ENCODE measurements around the gene GRIP2.

Gene GRIP2

DNA sequence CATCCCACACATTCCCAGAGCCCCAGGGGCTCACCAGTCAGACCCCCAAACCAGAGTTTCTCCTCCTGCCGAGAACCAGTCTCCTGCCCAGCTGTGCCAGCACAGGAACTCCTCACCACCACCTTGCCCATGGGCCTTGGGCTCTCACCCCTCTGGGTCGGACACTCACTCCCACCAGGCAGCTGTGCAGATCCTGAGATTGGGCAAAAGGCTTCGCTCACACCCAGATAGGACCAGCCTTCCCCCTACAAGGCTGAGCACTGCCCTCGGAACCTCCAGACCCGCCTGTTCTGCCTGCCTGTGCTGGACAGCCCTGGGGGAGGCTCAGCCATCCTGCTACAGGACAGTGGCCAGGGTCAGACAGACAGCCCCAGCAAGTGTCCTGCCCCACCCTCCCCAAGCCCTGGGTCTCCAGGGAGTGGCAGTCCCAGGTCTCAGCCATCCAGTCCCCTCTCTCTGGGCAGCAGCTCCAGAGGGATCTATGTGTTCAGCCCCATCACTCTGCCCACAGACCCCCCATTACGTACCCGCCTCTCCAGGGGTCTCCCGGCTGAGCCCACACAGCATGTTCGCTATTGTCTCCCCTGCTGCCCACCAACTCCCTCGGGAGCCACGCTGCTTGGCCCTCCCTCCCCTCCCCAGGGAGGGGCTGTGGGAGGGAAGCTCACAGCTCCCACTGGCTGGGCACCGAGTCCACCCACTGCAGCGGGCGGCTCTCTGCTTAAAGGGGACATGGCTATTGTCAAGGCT is at the start of gene GRIP2:
Gene GRIP2, minus strand, starts transcription at position 601 of the 750 bp plus-strand sequence. Its CDS starts 34 bp downstream, at position 567.
- DNase-seq (ENCODE audit: extremely low spot score, insufficient read length, low read depth) (no peak), FAIRE-seq (no peak)

DNA sequence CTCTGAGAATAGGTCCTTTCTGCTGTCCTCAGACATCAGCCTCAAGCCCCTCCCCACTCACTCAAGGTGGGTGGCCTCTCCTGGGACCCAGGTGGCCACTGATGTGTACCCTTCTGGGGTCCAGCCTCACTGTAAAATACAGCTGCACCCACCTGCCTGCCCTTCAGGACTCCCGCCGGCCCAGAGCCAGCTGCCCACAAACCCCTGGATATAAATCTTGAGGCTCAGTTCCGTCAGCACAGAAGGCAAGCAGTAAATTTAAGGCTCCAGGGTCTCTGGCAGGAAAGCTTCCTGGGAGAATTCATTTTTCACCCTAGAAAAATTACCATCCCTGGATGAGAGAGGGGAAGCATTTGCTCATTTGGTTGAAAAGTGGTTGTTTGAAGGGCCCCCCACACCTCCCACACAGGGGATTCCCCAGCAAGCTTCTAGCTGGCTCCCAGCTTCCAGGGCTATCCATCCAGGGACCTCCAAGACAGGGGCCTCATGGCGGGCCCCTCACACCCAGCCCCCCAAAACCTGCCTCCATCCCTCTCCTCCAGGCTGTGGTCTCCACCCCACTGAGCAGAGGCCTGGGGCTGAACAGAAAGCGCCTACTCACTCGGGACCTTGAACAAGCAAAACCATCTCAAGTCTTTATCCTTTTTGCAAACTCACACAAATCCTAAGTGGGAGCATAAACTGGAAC is 48.4 kb upstream of the GRIP2 start:
- FAIRE-seq (no peak), DNase-seq (ENCODE audit: extremely low spot score, insufficient read length, low read depth) (no peak)

GRCh38 chr3:14587740-14588360 is 47.7 kb upstream of the GRIP2 start:
- FAIRE-seq (no peak), DNase-seq (ENCODE audit: extremely low spot score, insufficient read length, low read depth) (no peak)

GRCh38 chr3:14586611-14587010 is 46.5 kb upstream of the GRIP2 start:
- no peak for DNase-seq (ENCODE audit: extremely low spot score, insufficient read length, low read depth)
- FAIRE-seq, result no peak

DNA sequence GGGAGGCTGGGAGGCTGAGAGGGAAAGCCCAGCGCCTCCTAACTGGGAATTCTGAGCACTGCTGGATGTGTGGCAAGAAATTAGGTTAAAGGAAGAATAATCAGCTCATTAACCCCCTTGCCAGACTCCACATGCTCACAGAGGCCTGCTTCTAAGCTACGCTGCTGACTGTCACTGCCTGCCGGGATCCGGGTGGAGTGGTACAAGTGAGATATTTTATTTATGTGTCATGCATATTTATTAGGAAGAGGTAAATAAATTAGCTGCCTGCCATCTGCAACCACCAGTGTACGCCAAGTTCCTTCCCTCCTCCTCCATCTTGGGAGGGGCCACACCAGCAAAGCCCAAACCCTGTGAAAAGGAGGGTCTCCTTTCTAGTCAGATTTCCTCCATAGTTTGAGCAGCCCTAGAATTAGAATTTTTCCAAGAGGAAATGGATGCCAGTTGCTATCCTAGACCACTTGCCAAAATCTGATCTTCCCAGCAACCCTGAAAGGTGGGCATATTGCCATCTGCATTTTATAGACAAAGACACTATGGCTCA is 43.5 kb upstream of the GRIP2 start:
- FAIRE-seq (no peak), DNase-seq (ENCODE audit: extremely low spot score, insufficient read length, low read depth) (no peak)

GRCh38 chr3:14582045-14582410 is 41.9 kb upstream of the GRIP2 start:
- DNase-seq (ENCODE audit: extremely low spot score, insufficient read length, low read depth) (no peak), FAIRE-seq (no peak)

GRCh38 chr3:14581334-14582044 is 41.3 kb upstream of the GRIP2 start:
- DNase-seq (ENCODE audit: extremely low spot score, insufficient read length, low read depth) (no peak), FAIRE-seq (no peak)

DNA sequence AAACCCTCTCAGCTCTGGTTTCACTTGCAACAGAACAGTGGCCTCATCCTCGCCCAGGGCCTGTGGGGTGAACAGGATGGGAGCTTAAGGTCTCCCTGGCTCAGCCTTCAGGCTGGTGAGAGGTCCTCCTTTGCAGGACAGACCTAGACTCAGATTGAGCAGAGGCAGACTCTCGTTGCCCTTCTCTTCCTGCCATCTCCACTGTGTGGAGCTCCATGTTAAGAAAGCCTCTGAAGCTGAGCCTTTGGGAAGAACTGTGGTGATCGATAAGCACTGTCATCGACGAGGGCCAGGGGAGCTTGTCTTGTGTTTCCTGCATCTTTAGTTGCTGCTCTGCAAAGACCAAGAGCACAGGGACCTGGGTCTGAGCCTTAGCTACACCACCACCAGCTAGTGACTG is 37.8 kb upstream of the GRIP2 start:
- DNase-seq (ENCODE audit: extremely low spot score, insufficient read length, low read depth), result no peak
- no peak for FAIRE-seq

DNA sequence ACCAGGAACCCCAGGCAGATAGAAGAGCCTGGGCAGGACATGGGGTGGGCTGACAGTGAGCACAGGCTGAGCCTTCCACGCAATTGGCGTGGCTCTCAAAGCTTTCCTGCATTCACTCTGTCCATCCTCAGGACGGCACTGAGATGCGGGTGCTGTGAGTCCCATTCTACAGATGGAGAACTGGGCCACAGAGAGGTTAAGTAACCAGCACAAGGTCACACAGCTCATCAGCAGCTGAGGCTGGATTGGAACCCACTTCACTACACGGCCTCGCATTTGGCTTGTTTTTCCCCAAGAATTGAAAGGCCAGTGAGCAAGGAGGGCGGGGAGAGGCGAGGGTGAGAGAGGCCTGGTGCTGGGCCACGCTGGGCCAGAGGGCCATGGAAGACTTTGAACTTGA is 36.0 kb upstream of the GRIP2 start:
- DNase-seq (ENCODE audit: extremely low spot score, insufficient read length, low read depth) (no peak), FAIRE-seq (no peak)

- no peak for FAIRE-seq
- no peak for DNase-seq (ENCODE audit: extremely low spot score, insufficient read length, low read depth)
Measured at GRCh38 chr3:14574183-14574582, 34.0 kb upstream of the GRIP2 start.

DNA sequence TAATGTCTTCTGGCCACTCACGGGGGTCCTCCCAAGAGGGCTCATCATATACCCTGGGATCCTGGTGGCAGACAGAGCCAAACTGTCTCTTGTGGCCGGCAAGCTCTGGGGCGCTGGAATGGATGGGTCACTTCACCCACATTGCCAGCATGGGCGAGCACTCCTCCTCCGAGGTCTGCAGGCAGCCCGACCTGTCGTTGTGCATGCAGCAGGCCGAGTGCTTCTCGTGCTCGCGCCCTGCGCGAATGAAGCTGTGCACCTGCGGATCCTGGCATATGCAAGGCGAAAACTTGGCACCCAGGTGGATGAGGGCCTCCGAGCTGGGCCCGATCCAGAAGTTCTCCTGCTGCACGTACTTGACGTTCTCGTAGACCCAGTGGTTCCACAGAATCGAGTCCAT is 33.6 kb upstream of the GRIP2 start:
- no peak for DNase-seq (ENCODE audit: extremely low spot score, insufficient read length, low read depth)
- FAIRE-seq, result no peak

DNA sequence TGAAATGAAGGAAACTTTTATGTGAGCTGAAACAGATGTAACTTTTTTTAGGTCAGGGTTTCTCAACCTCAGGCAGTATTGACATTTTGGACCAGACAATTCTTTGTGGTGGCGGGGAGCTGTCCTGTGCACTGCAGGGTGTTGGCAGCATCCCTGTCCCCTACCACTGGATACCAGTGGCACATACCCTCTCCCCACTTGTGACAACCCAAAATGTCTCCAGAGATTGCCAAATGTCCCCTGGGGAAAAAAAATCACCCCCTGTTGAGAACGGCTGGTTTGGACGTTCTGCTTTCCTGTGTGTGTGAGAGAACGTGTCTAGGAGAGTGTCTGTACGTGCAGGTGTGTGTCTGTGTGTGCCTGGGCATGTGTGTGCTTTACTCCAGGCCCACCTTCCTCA is 30.7 kb upstream of the GRIP2 start:
- no peak for DNase-seq (ENCODE audit: extremely low spot score, insufficient read length, low read depth)
- FAIRE-seq, result no peak

- DNase-seq (ENCODE audit: extremely low spot score, insufficient read length, low read depth), result no peak
- FAIRE-seq, result no peak
Measured at GRCh38 chr3:14570089-14570488, 29.9 kb upstream of the GRIP2 start.

- DNase-seq (ENCODE audit: extremely low spot score, insufficient read length, low read depth) (no peak), FAIRE-seq (no peak)
Measured at GRCh38 chr3:14569474-14570000, 29.4 kb upstream of the GRIP2 start.

DNA sequence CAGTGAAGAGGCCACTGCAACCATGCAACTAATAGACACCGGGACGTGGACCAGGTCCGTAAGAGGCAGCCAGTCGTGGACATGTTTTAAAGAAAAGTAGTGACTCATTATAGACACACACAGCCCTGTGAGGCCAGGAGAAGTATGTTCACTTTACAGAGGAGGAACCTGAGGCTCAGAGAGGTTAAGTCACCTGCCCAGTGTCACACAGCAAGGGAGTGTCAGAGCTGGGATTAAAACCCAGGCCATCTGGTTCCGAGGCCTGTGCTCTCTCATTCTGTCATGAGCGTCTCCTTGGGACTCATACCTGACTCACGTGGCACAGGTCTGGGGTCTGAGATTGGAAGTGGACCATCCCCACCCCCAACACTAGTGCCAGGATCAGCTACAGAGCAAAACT is 28.1 kb upstream of the GRIP2 start:
- FAIRE-seq (no peak), DNase-seq (ENCODE audit: extremely low spot score, insufficient read length, low read depth) (no peak)

DNA sequence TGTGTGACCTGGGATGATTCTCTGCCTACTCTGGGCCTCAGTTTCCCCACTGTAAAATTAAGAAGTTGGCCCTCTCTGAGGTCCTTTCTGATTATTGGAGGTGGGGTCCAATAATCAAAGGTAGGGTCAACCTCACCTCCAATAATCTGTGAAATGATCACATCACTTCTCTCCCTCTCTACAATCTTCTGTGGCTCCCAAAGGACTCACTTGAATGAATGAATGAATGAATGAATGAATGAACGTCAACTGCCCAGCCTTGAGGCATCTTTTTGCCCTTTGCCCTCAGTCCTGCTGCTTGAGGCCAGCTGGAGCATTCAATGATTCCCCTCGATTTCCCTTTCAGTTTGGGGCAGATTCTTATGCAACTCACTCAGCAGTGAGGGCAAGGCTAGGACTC is 26.7 kb upstream of the GRIP2 start:
- FAIRE-seq (no peak), DNase-seq (ENCODE audit: extremely low spot score, insufficient read length, low read depth) (no peak)

DNA sequence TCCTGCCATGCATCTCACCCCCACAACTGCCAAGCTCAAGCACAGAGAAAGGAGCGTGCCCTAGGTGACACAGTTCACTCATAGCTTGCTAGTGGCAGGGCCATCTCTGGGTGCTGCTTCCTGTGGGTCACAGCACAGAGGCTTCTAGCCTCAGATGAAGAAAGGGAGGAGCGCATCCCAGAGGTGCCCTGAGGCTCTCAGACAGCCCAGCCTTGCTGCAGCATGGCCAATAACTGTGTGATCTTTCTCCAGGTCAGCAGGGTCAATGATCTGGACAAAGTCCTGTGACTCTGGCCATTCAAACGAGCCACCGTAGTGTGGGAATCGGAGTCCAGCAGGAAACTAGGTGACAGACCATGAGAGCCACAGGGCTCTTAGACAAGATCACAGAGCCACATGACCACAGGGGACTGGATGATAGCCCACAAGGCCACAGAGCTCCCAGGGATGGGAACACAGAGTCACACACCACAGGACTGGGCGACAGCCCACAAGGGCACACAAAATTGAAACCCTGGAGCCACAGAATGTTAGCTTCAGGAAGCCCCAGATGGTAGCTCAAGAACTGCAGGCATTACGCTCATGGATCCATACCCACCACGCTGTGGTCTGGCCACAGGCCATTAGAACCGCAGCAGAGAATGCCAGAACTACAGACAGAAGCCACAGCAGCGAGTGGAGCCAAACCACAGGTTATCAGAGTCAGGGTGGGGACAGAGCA is 25.9 kb upstream of the GRIP2 start:
- no peak for DNase-seq (ENCODE audit: extremely low spot score, insufficient read length, low read depth)
- FAIRE-seq, result no peak

GRCh38 chr3:14564741-14565140 is 24.6 kb upstream of the GRIP2 start:
- no peak for FAIRE-seq
- DNase-seq (ENCODE audit: extremely low spot score, insufficient read length, low read depth), result no peak

- DNase-seq (ENCODE audit: extremely low spot score, insufficient read length, low read depth) (no peak), FAIRE-seq (no peak)
Measured at GRCh38 chr3:14563946-14564539, 23.9 kb upstream of the GRIP2 start.
